AG04449 (cell line): ENCODE results near the gene P2RX7.
"Not testable (repeated sequence)": the region's sequence is repeated elsewhere in the genome, so short reads cannot be mapped to it uniquely, and the experiment has no call there.

Experiments used
- CTCF ChIA-PET: fragments of 350-600 bp; formaldehyde crosslinking; extraction: SDS; loops from one replicate; lab custom pipeline; 2021; ENCODE audit warnings: antibody characterized with exemption; lab: Yijun Ruan, JAX
- POLR2A ChIA-PET: fragments of 400-600, 350-600 bp; formaldehyde crosslinking; extraction: SDS; loops from one replicate; lab custom pipeline; 2020; ENCODE audit warnings: antibody characterized with exemption, inconsistent platforms; lab: Yijun Ruan, JAX
- DNase-seq: peaks from one replicate; pipeline ENCODE4 v3.0.0-alpha.2; 2010; ENCODE audit warnings: low read depth, low spot score
- H3K4me3 ChIP-seq: 2 replicates; pipeline ENCODE4 v1.5.1; 2011; ENCODE audit warnings: low read depth, mild to moderate bottlenecking, control low read depth, low read length
- CTCF ChIP-seq: IDR thresholded peaks from one replicate; pipeline ENCODE4 v1.5.1; 2011; ENCODE audit warnings: mild to moderate bottlenecking, moderate library complexity, low read length, control low read depth, inconsistent platforms; ENCODE audit not compliant: insufficient read depth; ENCODE audit errors: missing control alignments

The P2RX7 gene

GRCh38 chr12:121189131-121189530 is 56.5 kb downstream of the P2RX7 start:
- ChIA-PET CTCF (no interaction called here), POLR2A (no interaction called here)
- no peak for TF ChIP-seq CTCF
- no peak for DNase-seq
- H3K4me3 ChIP-seq, result no peak overlapping the region

GRCh38 chr12:121189619-121190155 is 57.0 kb downstream of the P2RX7 start:
- no peak overlapping the region for H3K4me3 ChIP-seq
- no peak for TF ChIP-seq CTCF
- no peak for DNase-seq
- CTCF ChIA-PET, result no interaction called here
- POLR2A ChIA-PET, result no interaction called here

GRCh38 chr12:121190523-121191031 is 57.9 kb downstream of the P2RX7 start:
- TF ChIP-seq CTCF, result no peak
- H3K4me3 ChIP-seq, result no peak overlapping the region
- POLR2A ChIA-PET, result no interaction called here
- DNase-seq, result peak; percentile 87
- CTCF ChIA-PET, result no interaction called here

DNA sequence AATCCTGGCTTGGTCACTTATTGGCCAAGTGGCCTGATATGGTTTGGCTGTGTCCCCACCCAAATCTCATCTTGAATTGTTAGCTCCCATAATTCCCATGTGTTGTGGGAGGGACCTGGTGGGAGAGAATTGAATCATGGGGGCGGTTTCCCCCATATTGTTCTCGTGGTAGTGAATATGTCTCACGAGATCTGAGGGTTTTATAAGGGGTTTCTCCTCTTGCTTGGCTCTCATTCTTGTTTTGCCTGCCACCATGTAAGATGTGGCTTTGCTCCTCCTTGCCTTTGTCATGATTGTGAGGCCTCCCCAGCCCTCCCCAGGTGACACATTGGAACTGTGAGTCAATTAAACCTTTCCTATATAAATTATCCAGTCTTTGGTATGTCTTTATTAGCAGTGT is 58.5 kb downstream of the P2RX7 start:
- POLR2A ChIA-PET, result no interaction called here
- no peak for DNase-seq
- no peak overlapping the region for H3K4me3 ChIP-seq
- CTCF ChIA-PET, result interaction anchor here (0.8 kb wide), 2 partner anchors 39 to 95 kb away, joined by 3 read pairs; no protein-coding TSS in a partner anchor
- TF ChIP-seq CTCF, result no peak

GRCh38 chr12:121196902-121197301 is 64.2 kb downstream of the P2RX7 start:
- CTCF ChIA-PET, result interaction anchor here (0.9 kb wide), 1 partner anchor 11 kb away, joined by 3 read pairs; no protein-coding TSS in a partner anchor
- TF ChIP-seq CTCF, result no peak
- POLR2A ChIA-PET, result no interaction called here
- DNase-seq, result no peak
- H3K4me3 ChIP-seq, result no peak overlapping the region

- ChIA-PET CTCF (no interaction called here), POLR2A (no interaction called here)
- no peak for DNase-seq
- no peak for TF ChIP-seq CTCF
- no peak overlapping the region for H3K4me3 ChIP-seq
Observed at GRCh38 chr12:121198949-121199348, 66.3 kb downstream of the P2RX7 start.

- DNase-seq, POLR2A ChIA-PET, H3K4me3 ChIP-seq: not testable (repeated sequence)
- CTCF ChIA-PET, result interaction anchor here (1.5 kb wide), 1 partner anchor 30 kb away, joined by 3 read pairs; no protein-coding TSS in a partner anchor
Observed at GRCh38 chr12:121201140-121201539, 68.5 kb downstream of the P2RX7 start.
